Measurements from ENCODE around the gene FKBP14. TPM values are rescaled to one million over a fixed set of nuclear protein-coding genes. Genes with fewer than 3 reads are reported as not detected.

FKBP14 gene
- total and polyA plus RNA-seq, 10 donors = 1.2 to 14.7 (median 8.8) TPM

DNA sequence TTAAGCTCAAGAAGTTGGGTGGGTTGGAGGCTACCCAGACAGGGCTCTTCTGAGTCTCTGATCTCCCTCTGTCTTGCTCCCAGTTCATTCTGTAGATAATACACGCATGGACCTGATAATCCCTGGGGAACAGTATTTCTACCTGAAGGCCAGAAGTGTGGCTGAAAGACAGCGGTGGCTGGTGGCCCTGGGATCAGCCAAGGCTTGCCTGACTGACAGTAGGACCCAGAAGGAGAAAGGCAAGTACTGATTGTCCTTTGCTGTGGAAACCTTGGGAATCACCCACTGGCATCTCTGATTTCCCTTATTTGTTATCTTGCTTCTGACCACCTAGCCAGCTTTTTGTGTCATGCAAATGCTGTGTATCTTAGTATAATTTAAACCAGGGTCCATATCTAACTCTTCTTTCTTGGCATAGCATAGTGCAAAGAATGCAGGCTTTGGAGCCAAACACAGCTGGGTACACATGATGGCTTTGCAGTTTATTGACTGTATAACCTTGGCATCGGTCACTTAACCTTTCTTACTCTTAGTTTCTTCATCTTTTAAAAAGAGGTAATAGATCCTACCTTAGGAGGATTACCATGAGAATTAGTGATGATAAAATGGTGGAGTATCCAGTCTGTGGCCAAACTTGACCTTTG lies 19.7 kb upstream of the FKBP14 start:
- Histone ChIP-seq H3K4me3 (no peak overlapping the region), H3K36me3 (peaks cover 0 to 61% (median 29%) of the 10 kb centered on the region in 6 donors), H3K9me3 (no peaks in the 10 kb centered on the region), H3K27ac (no peak overlapping the region), H3K4me1 (no peaks in the 10 kb centered on the region), H3K27me3 (replicated peaks in 1 of 7) (no peaks in the 10 kb centered on the region)
- 88 to 100% (median 95%) methylated on average over 3 of the region's 3 CpGs for WGBS, 5 donors
- TF ChIP-seq, protein P1, sequence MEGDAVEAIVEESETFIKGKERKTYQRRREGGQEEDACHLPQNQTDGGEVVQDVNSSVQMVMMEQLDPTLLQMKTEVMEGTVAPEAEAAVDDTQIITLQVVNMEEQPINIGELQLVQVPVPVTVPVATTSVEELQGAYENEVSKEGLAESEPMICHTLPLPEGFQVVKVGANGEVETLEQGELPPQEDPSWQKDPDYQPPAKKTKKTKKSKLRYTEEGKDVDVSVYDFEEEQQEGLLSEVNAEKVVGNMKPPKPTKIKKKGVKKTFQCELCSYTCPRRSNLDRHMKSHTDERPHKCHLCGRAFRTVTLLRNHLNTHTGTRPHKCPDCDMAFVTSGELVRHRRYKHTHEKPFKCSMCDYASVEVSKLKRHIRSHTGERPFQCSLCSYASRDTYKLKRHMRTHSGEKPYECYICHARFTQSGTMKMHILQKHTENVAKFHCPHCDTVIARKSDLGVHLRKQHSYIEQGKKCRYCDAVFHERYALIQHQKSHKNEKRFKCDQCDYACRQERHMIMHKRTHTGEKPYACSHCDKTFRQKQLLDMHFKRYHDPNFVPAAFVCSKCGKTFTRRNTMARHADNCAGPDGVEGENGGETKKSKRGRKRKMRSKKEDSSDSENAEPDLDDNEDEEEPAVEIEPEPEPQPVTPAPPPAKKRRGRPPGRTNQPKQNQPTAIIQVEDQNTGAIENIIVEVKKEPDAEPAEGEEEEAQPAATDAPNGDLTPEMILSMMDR (IDR thresholded peaks at IDR 0.05 in 8 of 11, conservative IDR thresholded peaks at IDR 0.05 in 3 of 11) = no peak
- TF ChIP-seq POLR2A (IDR thresholded peaks at IDR 0.05) (no peak), POLR2AphosphoS5 (IDR thresholded peaks at IDR 0.05) (no peak)
- DNase-seq = no peak
- intact Hi-C loops (cut with DNase I; ENCODE audit: low total_unique reads) = no loop called here

DNA sequence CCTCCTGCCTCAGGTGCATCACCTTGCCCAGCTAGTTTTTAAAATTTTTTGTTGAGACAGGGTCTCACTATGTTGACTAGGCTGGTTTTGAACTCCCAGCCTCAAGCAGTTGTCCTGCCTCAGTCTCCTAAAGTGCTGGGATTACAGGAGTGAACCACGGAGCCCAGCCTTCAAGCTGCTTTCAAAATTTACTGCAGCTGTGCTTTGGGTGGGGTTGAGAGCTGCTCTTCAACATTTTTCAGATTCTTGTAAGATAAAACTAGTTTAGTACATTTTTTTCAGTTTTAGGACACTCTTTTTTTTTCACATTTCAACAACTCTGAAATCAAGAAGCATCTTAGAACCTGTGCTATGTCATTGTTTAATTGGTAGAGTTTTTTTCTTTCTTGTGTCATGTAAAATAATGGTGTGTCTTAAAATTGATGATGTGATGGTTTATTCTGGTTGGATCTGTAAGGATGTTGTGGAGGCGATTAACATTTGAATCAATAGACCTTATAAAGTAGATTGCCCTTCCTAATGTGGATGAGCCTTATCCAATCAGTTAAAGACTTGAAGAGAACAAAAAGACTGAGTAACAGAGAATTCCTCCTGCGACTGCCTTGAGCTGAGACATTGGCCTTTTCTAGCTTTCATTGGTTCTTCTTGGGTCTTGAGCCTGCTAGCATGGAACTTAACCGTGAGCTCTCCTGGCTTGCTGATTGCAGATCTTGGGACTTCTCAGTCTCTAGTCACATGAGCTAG lies 15.2 kb upstream of the FKBP14 start:
- Histone ChIP-seq H3K9me3 (no peaks in the 10 kb centered on the region), H3K27ac (no peak overlapping the region), H3K36me3 (peaks cover 0 to 19% (median 12%) of the 10 kb centered on the region in 6 donors), H3K4me3 (no peak overlapping the region), H3K4me1 (no peaks in the 10 kb centered on the region), H3K27me3 (replicated peaks in 1 of 7) (no peaks in the 10 kb centered on the region)
- 89 to 97% (median 92%) methylated on average over 4 of the region's 4 CpGs for WGBS, 5 donors
- TF ChIP-seq POLR2A (IDR thresholded peaks at IDR 0.05) = no peak
- TF ChIP-seq POLR2AphosphoS5 (IDR thresholded peaks at IDR 0.05) = no peak
- intact Hi-C loops (cut with DNase I; ENCODE audit: low total_unique reads) = no loop called here
- DNase-seq = no peak

DNA sequence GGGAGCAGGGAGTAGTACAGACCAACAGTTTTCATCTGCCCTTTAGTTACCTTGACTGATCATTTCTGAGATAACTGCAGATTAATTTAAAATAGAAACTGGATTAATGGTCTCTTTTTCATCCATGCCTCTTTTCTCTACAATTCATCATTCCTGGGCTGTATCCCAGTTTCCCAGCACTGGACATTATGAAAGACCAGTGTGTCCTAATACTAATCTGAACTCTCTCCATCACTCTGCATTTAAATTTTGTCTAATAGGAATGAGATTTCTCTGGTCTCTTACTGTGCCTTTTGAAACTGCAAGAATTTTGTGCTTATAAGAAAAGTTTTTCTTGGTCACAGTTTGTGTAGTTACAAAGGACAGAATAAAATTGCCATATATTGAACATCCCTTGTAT lies 14.4 kb upstream of the FKBP14 start:
- DNase-seq = no peak
- Histone ChIP-seq H3K36me3 (peaks cover 0 to 11% (median 4%) of the 10 kb centered on the region in 6 donors), H3K4me1 (no peaks in the 10 kb centered on the region), H3K9me3 (no peaks in the 10 kb centered on the region), H3K27ac (no peak overlapping the region), H3K27me3 (replicated peaks in 1 of 7) (no peaks in the 10 kb centered on the region), H3K4me3 (no peak overlapping the region)
- intact Hi-C loops (cut with DNase I; ENCODE audit: low total_unique reads) = no loop called here
- TF ChIP-seq POLR2AphosphoS5 (IDR thresholded peaks at IDR 0.05) (no peak), POLR2A (IDR thresholded peaks at IDR 0.05) (no peak)
- TF ChIP-seq, protein P1 (IDR thresholded peaks at IDR 0.05 in 8 of 11, conservative IDR thresholded peaks at IDR 0.05 in 3 of 11) = no peak

DNA sequence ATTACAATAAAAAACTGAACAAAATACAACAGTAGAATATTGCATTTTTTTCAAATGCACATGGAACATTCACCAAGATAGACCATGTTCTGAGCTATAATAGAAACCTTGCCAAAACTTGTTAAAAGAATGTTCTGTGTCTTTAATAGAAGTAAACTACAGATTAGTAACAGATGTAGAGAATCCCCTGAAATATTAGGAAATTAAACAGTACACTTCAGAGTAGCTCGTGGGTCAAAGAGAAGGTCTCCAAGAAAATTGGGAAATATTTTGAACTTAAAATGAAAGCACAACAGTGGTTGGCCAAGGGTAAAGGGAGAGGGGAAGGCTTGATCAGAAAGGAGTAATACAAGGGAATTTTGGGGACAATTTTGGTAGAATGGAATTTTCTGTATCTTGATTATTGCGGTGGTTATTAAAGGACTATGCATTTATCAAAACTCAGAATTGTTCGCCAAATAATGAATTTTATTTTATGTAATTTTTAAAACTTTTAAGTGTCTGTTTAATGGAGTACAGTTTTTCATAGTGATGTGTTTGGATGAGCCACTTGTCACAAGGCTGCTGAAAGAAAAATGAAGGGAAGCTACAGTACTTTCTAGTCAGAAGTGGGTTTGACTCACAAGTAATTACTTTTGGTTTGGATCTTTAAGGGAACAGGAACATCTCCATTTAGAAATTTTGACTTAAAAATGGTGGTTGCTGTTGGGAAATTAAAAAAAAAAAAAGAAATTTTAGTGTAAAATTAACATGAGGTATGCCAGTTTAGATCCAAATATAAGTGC lies 11.9 kb upstream of the FKBP14 start:
- no peaks in the 10 kb centered on the region for H3K4me1 ChIP-seq
- H3K9me3 ChIP-seq = no peaks in the 10 kb centered on the region
- H3K27me3 ChIP-seq (replicated peaks in 1 of 7) = no peaks in the 10 kb centered on the region
- no peak for DNase-seq
- intact Hi-C loops (cut with DNase I; ENCODE audit: low total_unique reads) = no loop called here
- no peak overlapping the region for H3K4me3 ChIP-seq
- no peaks in the 10 kb centered on the region for H3K36me3 ChIP-seq
- H3K27ac ChIP-seq = no peak overlapping the region
- TF ChIP-seq, protein P1 (IDR thresholded peaks at IDR 0.05 in 8 of 11, conservative IDR thresholded peaks at IDR 0.05 in 3 of 11) = no peak
- no peak for TF ChIP-seq POLR2AphosphoS5 (IDR thresholded peaks at IDR 0.05)
- TF ChIP-seq POLR2A (IDR thresholded peaks at IDR 0.05) = no peak
- WGBS, 5 donors = 74 to 85% (median 82%) methylated on average over 3 of the region's 3 CpGs
